ENCODE results near the gene MEGF11.

The MEGF11 gene

GRCh38 chr15:66253418-66254088, at the start of gene MEGF11:
TSS of gene MEGF11 (minus strand) at chr15:66253750. CDS start at chr15:66128403, 125,347 bp downstream.
- DNase-seq = no peak

- DNase-seq = no peak
Observed at GRCh38 chr15:66302489-66303278, 49.1 kb upstream of the MEGF11 start.

- no peak for DNase-seq
Observed at GRCh38 chr15:66298803-66299251, 45.3 kb upstream of the MEGF11 start.

GRCh38 chr15:66296186-66296585, 42.6 kb upstream of the MEGF11 start:
- DNase-seq = no peak

- DNase-seq = no peak
Observed at GRCh38 chr15:66294932-66295235, 41.3 kb upstream of the MEGF11 start.

- no peak for DNase-seq
Observed at GRCh38 chr15:66294157-66294931, 40.8 kb upstream of the MEGF11 start.

- peak; percentile 11 for DNase-seq
Observed at GRCh38 chr15:66293419-66294156, 40.0 kb upstream of the MEGF11 start, which contains the start of gene DIS3L. TSS of gene DIS3L (plus strand) at chr15:66293568. CDS start at chr15:66293597, 29 bp downstream.

- no peak for DNase-seq
Observed at GRCh38 chr15:66292571-66293418, 39.2 kb upstream of the MEGF11 start.

- no peak for DNase-seq
Observed at GRCh38 chr15:66291816-66292570, 38.4 kb upstream of the MEGF11 start.

- DNase-seq = no peak
Observed at GRCh38 chr15:66290518-66290917, 37.0 kb upstream of the MEGF11 start.

- no peak for DNase-seq
Observed at GRCh38 chr15:66290007-66290406, 36.5 kb upstream of the MEGF11 start.

GRCh38 chr15:66288551-66289185, 35.1 kb upstream of the MEGF11 start:
- no peak for DNase-seq

GRCh38 chr15:66288093-66288492, 34.5 kb upstream of the MEGF11 start:
- DNase-seq = no peak

GRCh38 chr15:66287461-66288057, 34.0 kb upstream of the MEGF11 start:
- no peak for DNase-seq

GRCh38 chr15:66285533-66286280, 32.2 kb upstream of the MEGF11 start:
- DNase-seq = no peak

GRCh38 chr15:66284271-66284670, 30.7 kb upstream of the MEGF11 start:
- DNase-seq = no peak

- DNase-seq = no peak
Observed at GRCh38 chr15:66278671-66279070, 25.1 kb upstream of the MEGF11 start.

GRCh38 chr15:66278056-66278455, 24.5 kb upstream of the MEGF11 start:
- DNase-seq = no peak

GRCh38 chr15:66276546-66276945, 23.0 kb upstream of the MEGF11 start:
- DNase-seq = no peak

Measured in DMS153 (cell line).